GM19238 (cell line): ENCODE measurements around the gene ITSN2.
"Not testable (repeated sequence)": the region's sequence is repeated elsewhere in the genome, so short reads cannot be mapped to it uniquely, and the experiment has no call there.

Experiments used
- DNase-seq: peaks from one replicate; pipeline ENCODE4 v3.0.0; 2011; ENCODE audit warnings: low spot score; ENCODE audit not compliant: insufficient read length

Gene ITSN2

DNA sequence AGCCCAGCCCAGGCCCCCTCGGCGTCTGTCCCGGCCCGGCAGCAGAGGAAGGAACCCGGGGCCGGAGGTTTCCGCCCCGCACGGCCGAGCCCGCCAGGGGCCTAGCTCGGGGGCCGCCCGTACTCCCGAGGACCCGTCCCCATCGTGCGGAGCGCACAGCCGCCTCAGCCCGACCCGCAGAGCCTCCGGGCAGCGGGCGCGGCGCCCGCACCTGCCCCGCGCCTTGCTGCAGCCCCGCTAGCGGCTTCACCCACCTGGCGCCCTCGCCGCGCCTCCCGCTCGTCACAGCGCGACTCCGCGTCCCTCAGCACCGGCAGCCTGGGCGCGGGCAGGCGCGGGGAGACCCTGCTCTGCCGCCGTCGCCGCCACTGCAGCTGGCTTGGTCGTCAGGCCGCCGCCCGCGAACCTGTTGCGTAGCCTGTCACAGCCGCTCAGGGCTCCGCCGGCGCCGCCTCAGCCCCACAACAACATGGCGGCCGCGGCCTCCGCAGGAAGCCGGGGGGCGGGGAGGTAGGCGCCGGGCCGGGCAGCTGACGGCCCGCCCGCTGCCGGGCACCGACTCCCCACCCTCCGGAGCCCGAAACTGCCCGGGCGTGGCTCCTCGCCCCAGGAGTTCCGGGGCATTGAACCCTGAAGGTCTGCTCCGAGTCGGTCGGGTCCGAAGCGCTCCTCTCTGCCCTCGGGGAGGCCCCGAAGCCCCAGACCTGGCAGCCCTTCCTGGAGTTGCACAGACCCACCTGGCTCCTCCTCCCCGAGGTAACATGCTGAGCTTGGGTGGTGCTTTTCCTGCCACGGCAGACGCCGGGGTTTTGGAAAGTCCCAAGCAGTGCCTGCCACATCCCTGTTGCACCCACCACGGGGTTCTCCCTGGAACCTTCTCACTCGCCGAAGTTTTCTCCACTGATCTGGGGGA, at the start of gene ITSN2:
ITSN2 (minus strand) TSS at position 487 of the 913 bp plus-strand sequence. CDS start 32,454 bp downstream, outside the sequence.
- DNase-seq: peak; percentile 73

DNA sequence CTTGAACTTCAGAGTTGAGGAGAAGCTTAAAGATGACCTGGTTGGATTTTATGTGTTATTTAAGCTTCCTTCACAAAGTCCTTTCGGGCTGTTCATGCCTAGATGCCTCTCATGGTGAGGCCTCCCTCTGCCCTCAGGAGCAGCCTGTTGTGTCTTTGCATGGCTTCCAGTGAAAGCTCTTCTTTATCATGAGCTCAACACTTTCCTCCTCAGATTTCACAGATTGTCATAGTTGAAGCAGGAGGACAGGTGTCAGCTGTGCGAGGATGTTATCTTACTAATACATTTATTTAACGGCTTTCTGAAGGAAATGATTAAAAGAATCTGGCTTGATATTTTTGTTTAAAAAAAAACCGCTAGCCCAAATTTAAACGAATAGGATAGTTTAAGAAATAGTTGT, 48.8 kb upstream of the ITSN2 start:
- DNase-seq: no peak

DNA sequence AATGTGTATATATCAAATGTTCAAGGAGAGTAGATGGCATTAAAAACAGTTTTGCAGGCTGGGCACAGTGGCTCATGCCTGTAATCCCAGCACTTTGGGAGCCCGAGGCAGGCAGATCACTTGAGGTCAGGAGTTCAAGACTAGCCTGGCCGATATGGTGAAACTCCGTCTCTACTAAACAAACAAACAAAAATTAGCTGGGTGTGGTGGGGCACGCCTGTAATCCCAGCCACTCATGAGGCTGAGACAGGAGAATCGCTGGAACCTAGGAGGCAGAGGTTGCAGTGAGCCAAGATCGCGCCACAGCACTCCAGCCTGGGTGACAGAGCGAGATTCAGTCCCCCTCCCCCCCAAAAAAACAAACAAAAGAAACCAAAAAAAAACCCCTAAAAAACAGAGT, 48.4 kb upstream of the ITSN2 start:
- not testable (repeated sequence) for DNase-seq

DNA sequence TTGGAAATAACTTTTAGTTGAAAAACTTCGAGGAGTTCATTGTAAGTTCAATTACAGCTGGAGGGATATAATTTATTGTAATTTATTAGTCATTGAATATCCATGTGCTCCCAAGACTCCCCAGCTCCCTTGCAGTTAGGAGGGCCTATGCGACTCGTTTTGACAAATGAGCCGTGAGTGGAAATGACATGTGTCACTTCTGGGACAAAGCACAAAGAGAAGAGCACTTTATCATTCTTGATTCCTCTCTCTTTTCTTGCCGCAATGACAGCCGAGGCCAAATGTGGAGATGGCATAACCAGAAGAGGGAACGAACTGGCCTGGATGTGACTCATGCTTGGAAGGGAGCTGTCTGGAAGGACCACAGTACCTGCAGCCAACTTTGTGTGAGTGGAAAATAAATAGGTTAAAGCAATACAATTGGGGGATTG, 44.2 kb upstream of the ITSN2 start:
- DNase-seq: no peak

DNA sequence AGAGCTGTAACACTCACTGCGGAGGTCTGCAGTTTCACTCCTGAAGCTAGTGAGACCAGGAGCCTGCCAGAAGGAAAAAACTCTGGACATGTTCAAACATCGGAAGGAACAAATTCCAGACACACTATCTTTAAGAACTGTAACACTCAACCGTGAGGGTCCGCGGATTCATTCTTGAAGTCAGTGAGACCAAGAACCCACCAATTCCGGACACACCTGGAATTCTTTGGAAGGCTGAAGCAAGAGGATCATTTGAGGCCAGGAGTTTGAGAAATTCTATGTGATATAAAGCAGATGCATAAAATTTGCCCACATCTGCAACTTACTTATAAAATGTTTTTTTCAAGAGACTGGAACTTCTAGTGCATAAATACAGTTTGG, 43.5 kb upstream of the ITSN2 start:
- no peak for DNase-seq

DNA sequence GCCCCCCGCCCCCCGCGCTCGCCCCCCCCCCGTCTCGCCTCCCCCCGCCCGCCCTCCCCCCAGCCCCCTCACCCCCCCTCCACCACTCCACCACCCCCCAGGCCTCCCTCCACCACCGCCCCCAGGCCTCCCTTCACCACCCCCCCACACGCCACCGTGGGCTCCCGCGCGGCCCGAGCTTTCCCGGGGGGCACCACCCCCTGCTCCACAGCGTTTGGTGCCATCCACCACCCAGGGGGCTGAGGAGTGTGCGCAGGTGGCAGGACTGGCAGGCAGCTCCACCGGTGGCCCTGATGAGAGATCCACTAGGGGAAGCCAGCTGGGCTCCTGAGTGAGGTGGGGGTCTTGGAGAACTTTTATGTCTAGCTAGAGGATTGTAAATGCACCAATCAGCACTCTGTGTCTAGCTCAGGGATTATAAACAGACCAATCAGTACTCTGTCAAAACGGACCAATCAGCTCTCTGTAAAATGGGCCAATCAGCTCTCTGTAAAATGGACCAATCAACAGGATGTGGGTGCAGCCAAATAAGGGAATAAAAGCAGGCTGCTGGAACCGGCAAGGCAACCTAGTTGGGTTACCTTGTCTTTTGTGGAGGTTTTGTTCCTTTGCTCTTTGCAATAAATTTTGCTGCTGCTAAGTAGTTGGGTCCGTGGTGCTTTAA, 43.0 kb upstream of the ITSN2 start:
- DNase-seq: no peak

DNA sequence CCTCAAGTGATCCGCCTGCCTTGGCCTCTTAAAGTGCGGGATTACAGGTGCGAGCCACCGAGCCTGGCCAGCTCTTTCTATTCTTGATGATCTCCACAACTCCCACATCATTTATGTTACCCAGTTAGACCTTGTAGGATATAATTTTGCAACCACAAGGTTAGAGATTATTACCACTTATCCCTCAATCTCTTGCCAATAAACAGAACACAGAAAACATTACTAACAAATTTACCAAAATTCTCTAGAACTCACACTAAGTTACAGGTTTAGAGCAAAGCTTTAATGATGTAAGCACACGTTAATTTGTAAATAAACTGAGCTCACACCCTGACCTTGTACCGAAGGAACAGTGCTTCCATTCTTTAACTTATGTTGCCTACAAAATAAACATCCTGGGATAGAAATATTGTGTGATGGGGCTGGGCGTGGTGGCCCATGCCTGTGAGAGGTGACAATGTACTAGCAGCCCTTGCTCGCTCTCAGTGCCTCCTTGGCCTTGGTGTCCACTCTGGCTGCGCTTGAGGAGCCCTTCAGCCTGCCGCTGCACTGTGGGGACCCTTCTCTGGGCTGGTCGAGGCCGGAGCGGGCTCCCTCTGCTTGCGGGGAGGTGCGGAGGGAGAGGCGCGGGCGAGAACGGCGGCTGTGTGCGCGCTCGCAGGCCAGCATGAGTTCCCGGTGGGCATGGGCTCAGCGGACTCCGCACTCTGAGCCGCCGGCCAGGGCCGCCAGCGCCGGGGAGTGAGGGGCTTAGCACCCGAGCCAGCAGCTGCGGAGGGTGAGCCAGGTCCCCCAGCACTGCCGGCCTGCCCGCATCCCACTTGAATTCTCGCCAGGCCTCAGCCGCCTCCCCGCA, 42.1 kb upstream of the ITSN2 start:
- DNase-seq: no peak

DNA sequence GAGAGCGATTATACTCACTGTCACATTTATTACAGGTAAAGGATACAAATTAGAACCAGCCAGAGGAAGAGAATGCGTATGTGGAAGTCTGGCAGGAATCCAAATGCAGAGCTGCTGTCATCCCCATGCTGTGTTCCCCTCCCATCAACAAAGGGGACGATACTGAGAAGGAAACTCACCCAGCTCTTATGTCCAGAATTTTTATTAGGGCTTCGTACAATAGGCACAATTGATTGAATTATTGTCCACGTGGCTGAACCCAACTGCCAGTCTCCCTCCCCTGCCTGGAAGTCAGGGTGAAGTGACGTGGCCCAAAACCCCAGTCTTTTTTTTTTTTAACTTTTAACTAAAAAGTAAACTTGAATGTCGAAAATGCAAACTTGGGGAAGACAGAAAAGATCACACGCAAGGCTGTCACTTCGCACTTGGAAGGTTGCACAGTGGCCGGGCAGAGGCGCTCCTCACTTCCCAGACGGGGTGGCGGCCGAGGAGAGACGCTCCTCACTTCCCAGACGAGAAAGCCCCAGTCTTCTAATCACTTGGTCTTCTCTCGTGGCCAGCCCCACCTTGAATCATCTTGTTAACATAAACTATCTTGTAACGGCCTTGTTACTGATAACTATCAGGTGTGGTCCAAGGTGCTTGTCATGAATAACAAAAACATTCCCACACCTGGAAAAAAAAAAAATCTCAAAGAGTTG, 40.0 kb upstream of the ITSN2 start:
- no peak for DNase-seq

DNA sequence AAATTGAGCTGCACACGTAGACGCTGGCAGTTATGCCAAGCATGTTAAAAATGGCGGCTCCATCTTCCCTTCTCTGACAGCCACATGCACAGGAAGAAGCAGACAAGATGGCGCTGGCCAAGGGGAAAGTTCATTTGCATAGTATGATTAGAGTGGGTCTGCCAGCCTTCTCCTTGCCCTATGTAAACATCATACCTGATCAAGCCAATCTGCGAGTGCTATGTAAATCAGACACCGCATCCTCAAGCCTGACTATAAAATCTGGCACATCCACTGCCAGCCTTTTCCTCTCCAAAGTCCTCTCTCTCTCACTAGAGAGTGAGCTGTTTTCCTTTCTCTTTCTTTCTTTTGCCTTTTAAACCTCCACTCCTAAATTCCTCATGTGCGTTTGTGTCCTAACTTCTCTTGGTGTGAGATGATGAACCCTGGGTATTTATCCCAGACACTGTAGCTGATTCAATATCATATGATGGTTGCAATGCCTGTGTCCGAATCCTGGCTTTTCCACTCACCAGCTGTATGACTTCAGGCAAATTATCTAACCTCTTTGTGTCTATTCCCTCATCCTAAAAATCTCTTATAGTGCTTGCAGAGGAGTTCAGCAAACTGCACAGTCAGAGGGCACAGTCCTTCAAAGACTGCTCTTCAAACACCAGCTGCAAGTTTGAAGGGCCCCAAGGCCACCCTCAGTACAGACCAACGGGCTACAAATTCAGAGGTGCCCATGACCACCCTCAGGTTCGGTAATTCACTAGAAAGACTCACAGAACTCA, 39.3 kb upstream of the ITSN2 start:
- no peak for DNase-seq

DNA sequence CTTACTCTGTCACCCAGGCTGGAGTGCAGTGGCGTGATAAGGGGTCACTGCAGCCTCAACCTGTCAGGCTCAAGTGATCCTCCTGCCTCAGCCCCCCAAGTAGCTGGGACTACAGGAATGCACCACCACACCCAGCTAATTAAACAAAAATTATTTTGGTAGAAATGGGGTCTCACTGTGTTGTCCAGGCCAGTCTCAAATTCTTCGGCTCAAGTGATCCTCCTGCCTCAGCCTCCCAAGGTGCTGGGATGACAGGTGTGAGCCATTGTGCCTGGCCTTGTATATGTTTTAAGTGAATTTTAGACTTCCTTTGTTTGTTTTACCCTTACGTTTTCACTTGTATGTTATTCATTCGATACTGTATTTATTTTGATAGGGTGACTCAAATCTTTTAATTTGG, 34.7 kb upstream of the ITSN2 start:
- no peak for DNase-seq

DNA sequence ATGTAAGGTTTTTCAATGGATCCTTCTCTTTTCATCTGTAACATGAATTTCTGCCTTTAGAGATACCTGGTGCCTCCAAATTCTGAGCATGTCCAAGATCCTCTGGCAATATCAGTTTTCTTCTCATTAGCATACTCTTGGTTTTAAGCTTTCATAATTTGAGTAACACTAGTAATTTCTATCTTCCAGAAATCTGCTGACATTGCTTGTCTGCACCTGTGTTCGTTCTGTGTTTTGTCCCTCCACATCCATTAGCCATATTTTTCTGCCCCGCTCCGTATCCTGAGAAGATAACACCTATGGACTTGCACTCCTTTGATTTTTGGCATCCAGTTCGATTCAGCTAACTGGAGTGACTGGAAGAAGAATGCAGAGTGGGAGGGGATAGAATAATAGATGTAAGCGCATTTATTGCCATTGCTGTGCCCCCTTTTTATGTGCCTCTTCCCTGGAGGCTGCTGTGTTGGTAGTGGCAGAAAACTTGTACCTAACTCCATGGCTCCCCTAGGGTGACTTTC, 32.3 kb upstream of the ITSN2 start:
- DNase-seq: no peak

DNA sequence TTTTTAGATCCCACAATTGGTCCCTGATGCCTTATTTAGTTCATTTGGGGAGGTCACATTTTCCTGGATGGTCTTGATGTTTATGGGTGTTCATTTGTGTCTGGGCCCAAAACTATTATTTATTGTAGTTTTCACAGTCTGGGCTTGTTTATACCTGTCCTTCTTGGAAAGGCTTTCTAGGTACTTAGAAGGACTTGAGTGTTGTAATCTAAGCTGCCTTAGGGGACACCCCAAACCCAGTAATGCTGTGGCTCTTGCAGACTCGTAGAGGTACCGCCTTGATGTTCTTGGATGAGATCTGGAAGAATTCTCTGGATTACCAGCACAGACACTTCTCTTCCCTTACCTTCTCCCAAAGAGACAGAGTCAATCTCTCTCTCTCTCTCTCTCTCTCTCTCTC, 25.0 kb upstream of the ITSN2 start:
- DNase-seq: no peak

DNA sequence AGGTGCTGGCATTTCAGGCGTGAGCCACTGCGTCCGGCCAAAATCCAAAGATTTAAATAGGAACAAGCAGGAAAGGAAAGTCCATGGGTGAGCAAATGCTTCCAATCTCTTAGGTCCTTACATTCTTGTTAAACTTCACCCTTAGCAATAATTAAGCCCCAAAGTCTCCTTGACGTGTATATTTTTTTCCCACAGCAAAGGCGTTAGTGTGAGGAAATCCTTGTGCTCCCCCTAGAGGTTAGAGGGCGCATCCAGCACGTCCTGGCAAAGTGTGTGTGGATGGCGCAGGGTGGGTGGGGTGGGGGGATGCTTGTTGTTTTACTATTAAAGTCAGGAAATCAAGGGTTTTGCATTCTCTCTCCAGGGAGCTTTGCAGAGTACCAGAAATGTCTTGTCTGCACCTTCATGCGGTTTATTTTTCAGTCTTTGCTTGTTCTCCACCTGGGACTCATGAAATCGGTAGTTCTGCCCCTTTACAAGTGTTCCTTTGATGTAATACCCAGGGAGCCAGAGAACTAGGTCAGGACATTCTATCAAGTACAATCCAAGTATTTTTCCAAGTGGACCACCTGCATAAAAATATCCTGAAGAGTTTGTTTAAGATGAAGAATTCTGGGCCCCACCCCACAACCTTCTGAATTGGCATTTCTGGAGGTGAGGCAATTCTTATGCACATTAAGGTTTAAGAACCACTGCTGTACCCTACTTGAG, 22.2 kb upstream of the ITSN2 start:
- DNase-seq: peak; percentile 49

DNA sequence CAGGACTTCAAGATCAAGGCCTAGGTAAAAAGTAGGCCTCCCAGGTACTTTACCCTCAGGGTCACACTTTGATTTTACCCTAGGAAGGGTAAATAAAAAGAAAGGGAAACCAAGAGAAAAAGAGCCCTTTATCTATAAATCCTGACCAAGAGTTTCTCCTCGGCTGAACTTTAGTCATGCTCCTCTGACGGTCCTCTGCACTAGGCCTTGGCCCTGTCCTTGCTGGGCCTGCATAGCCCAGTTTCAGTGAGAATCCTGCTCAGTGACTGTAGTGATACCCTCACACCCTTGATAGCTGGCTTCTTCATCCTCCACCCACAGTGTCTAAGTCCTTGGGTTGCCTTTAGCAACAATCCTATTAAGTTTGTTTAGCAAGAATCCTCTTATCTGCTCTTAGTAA, 20.5 kb upstream of the ITSN2 start:
- no peak for DNase-seq

DNA sequence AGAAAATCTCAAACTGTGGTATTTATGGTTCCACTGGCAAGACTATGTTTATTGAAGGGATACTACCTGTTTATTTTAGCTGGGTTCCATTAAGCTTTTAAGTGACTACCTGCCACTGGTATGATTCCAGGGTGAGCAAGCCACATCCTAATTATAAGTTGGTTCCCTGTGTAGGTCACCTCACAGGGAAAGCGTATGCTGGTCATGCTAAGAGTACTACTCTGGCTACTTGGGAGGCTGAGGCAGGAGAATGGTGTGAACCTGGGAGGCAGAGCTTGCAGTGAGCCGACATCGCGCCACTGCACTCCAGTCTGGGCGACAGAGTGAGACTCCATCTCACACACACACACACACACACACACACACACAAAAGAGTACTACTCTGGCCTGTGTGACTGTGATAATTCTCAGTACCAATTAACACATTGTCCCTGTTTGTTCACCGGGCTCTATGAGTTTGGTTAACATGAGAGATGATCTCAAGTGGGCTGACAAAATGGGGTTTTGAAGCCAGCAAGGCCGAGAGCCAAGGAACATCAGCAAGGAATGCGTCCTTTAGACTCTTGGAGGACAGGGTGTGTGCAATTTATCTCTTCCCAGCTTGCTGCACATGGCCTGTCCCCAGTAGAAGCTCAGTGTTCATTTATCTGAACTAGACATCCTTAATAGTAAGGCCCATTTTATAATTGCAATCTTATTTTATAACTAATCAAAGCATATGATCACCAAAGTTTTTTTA, 15.2 kb upstream of the ITSN2 start:
- DNase-seq: no peak

DNA sequence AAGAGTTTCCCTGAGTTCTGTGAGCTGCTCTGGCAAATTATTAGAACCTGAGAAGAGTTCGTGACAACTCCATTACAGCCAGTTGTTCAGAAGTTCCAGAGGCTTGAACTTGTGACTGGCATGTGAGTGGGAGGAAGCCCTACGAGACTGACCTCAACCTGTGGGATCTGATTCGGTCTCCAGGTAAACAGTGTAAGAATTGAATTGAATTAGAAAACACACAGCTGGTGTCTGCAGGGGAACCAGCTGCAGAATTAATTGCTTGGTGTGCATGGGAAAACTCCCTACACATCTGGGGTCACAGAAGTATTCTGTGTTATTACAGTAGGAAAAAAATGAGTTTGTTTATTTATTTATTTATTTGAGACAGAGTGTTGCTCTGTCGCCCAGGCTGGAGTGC, 14.0 kb upstream of the ITSN2 start:
- DNase-seq: no peak

DNA sequence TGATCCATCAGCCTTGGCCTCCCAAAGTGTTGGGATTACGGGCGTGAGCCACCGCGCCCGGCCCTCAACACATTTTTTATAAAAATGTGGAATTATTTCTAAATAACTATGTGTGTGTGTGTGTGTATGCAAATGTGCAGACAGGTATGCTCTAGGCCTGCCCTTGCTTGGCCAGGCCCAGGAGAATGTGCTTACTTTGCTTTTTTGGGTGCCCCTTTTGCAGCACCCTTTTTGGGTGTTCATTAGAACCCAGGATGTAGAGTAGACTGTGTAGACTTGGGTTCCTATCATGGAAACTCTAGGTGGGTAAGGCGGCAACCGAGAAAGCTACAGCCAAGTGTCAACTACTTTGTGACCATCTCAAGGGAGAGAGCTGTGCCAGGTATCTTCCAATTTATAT, 11.7 kb upstream of the ITSN2 start:
- no peak for DNase-seq

DNA sequence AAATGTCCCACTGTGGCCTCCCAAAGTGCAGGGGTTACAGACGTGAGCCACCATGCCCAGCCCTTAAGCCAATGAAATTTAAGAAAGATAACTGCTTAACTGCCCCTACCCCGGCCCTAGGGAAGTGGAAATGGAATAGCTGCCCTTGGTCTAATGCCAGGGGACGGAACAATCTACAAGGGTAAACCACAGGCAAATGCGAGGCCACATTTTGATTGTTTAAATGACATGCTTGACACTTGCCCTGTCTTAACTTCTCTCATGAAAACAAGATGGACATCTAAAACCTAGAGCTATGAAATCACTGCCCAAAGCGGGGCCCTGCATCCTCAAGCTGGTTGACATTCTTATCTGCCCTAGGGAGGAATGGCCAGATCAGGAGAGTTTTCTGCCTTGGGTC, 5.5 kb upstream of the ITSN2 start:
- DNase-seq: no peak

DNA sequence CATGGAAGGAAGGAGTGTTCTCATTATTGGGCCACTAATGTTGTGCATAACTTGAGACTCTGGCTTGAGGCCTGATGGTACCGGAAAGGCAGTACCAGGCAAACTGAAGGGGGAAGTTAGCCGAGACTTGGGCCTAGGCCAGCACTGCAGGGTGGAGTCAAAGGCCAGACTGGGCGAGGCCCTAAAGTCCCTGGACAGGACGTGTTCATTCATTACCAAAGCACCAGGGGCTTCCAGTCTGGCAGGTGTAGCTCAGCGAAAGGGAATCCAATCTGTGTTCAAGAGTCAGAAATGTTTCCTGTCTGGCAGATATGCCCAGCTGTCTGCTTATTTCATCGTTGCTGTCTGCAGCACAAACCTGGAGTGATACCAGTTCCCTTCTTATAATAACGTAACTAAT, 4.7 kb upstream of the ITSN2 start:
- no peak for DNase-seq
